ENCODE measurements around the gene GPC4. TPM values are rescaled to one million over a fixed set of nuclear protein-coding genes. Genes with fewer than 3 reads are reported as not detected.

Gene GPC4
- total and polyA plus RNA-seq, 2 donors = 2.6 to 8.4 TPM

DNA sequence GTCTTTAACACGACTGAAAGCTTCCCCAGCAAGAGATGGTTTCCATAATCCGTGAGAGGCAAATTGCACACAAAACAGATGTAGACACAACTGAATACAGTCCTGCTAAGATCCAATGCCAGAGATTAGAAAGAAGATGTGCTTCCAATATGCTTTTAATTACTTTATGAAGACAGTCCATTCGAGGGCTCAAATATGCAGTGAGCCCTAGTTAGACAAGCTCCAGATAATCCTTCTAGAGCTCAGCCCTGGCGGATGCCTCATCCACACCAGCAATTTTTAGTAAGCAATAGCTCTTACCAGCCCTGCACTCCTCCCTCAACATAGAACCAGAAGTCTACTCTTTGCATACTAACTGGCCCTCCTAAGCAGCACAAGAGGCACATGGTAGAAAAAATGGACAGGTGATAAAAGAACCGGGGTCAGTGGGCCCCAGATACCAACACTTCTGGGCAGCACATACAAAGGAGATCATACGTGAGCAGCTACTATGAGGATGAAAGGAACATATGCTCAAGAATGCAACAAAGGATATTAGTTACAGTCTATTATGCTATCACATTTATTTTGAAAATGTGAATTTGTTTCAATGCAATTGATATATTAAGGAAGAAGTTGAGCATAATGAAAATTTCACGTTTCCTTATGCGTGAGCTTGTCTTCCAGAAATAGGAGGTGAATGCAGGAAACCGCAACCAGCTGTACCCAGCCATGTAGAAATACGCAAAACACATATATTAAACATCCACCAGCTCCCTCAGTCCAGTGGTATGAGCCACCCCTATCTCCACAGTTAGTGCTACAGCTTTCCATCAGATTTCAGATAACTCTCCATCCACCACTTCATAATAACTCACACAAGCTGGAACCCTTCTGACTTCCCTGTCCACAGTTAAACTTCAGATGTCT lies 34.3 kb downstream of the GPC4 start:
- Histone ChIP-seq H3K4me1 (ENCODE audit: control insufficient read depth in 2 of 2, insufficient read depth in 2 of 2, low read length in 2 of 2) (no peaks in the 10 kb centered on the region), H3K4me3 (ENCODE audit: low read length in 2 of 2) (no peak overlapping the region), H3K36me3 (ENCODE audit: control insufficient read depth in 2 of 2, insufficient read depth in 2 of 2, low read length in 1 of 2) (no peaks in the 10 kb centered on the region), H3K27me3 (ENCODE audit: control insufficient read depth in 2 of 2, insufficient read depth in 1 of 2, low read length in 1 of 2) (peaks cover 0 to under 1% of the 10 kb centered on the region in 2 donors), H3K27ac (ENCODE audit: low read depth in 1 of 2, low read length in 1 of 2) (no peak overlapping the region), H3K9me3 (ENCODE audit: control insufficient read depth in 2 of 2, insufficient read depth in 1 of 2, low read length in 1 of 2) (no peaks in the 10 kb centered on the region)
- 95% methylated on average over 10 of the region's 10 CpGs for WGBS
- DNase-seq (ENCODE audit: low read depth in 6 of 9, low spot score in 9 of 9) = no peak

DNA sequence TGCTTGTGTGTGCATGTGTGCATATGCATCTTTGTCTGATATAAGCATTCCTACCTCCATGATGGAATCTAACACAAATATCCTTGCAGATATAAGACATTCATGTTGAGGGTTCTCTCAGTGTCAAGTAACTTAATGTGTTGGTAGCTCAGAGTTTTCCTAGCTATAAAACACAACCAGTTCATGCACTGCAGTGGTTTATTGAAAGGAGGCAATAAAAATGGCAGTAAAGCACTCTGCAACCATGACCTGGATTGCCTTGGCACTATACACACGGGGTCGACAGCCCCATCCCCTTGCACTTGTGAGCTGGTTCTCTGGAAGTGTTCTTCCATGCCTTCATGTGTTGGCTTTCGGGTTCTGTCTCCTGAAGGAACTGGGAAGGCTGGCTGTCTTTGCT lies 38.9 kb downstream of the GPC4 start:
- WGBS = 98% methylated on average over 3 of the region's 3 CpGs
- DNase-seq (ENCODE audit: low read depth in 6 of 9, low spot score in 9 of 9) = no peak
- Histone ChIP-seq H3K9me3 (ENCODE audit: control insufficient read depth in 2 of 2, insufficient read depth in 1 of 2, low read length in 1 of 2) (no peaks in the 10 kb centered on the region), H3K27ac (ENCODE audit: low read depth in 1 of 2, low read length in 1 of 2) (no peak overlapping the region), H3K4me3 (ENCODE audit: low read length in 2 of 2) (no peak overlapping the region), H3K4me1 (ENCODE audit: control insufficient read depth in 2 of 2, insufficient read depth in 2 of 2, low read length in 2 of 2) (no peaks in the 10 kb centered on the region), H3K27me3 (ENCODE audit: control insufficient read depth in 2 of 2, insufficient read depth in 1 of 2, low read length in 1 of 2) (peaks cover 0 to 2% of the 10 kb centered on the region in 2 donors), H3K36me3 (ENCODE audit: control insufficient read depth in 2 of 2, insufficient read depth in 2 of 2, low read length in 1 of 2) (no peaks in the 10 kb centered on the region)

DNA sequence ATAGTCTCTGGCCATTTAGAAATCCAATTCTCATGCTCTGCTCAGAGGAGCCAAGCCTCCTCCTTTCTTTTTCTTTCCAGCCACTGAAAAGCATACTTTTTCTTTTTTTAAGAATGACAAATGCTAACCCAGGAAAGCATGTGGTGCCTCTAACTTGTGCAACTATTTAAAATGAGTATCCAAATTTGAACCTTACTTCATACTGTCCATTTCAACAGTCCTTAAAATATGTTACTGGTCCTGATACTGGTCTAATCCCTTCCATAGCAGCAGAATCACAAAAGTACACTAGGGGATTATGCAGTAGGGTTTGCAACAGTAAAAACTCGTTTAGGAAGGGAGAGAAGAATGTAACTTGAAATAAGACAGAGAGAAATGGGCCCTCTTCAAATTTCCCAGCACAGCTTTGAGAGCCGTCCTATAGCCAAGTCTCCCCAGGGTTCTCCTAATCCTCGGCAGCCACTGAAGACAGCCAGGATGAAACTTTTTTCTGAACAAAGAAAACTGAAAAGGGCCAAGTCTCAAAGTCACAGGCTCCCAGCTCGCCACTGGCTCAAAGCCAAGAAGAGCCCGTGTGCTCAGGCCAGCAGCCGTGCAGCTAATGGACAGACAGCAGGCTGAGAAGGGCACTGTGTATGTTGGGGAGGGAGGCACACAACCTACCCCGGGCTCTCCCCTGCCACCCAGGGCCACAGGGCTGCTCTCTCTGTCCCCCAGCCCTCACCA lies 39.5 kb downstream of the GPC4 start:
- DNase-seq (ENCODE audit: low read depth in 6 of 9, low spot score in 9 of 9) = no peak

DNA sequence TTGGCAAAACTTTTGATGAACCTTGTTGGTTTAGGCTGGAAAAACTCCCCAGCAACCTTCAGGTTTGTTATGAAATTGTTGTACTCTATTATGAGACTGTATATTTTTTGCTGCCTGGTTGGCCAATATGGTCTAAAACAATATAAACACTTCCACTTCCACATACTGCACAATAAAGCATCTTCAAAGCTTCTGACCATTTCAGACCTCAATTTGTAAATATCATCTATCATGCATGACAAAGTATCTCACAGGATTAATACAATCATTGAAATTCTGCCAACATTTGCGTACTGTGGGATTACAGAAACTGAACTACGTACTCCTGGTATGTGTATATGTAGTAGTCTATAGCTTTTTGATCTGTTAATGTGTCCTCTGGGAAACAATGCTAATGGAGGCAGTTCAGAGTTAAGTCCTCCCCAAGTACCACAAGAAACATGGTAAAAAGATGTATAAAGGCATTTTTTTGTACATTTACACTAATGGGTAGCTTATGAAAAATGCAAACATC lies 40.4 kb downstream of the GPC4 start:
- WGBS = 93% methylated on average over 2 of the region's 2 CpGs
- Histone ChIP-seq H3K27ac (ENCODE audit: low read depth in 1 of 2, low read length in 1 of 2) (no peak overlapping the region), H3K36me3 (ENCODE audit: control insufficient read depth in 2 of 2, insufficient read depth in 2 of 2, low read length in 1 of 2) (no peaks in the 10 kb centered on the region), H3K4me1 (ENCODE audit: control insufficient read depth in 2 of 2, insufficient read depth in 2 of 2, low read length in 2 of 2) (no peaks in the 10 kb centered on the region), H3K27me3 (ENCODE audit: control insufficient read depth in 2 of 2, insufficient read depth in 1 of 2, low read length in 1 of 2) (peaks cover 0 to 2% of the 10 kb centered on the region in 2 donors), H3K4me3 (ENCODE audit: low read length in 2 of 2) (no peak overlapping the region), H3K9me3 (ENCODE audit: control insufficient read depth in 2 of 2, insufficient read depth in 1 of 2, low read length in 1 of 2) (no peaks in the 10 kb centered on the region)
- no peak for DNase-seq (ENCODE audit: low read depth in 6 of 9, low spot score in 9 of 9)

More for the DNA sequence above, 39.5 kb downstream of the GPC4 start:
- Histone ChIP-seq H3K27me3 (ENCODE audit: control insufficient read depth in 2 of 2, insufficient read depth in 1 of 2, low read length in 1 of 2) (peaks cover 0 to 2% of the 10 kb centered on the region in 2 donors), H3K4me3 (ENCODE audit: low read length in 2 of 2) (no peak overlapping the region), H3K9me3 (ENCODE audit: control insufficient read depth in 2 of 2, insufficient read depth in 1 of 2, low read length in 1 of 2) (no peaks in the 10 kb centered on the region), H3K4me1 (ENCODE audit: control insufficient read depth in 2 of 2, insufficient read depth in 2 of 2, low read length in 2 of 2) (no peaks in the 10 kb centered on the region), H3K27ac (ENCODE audit: low read depth in 1 of 2, low read length in 1 of 2) (no peak overlapping the region), H3K36me3 (ENCODE audit: control insufficient read depth in 2 of 2, insufficient read depth in 2 of 2, low read length in 1 of 2) (no peaks in the 10 kb centered on the region)
- 88% methylated on average over 7 of the region's 7 CpGs for whole genome bisulfite sequencing

DNA sequence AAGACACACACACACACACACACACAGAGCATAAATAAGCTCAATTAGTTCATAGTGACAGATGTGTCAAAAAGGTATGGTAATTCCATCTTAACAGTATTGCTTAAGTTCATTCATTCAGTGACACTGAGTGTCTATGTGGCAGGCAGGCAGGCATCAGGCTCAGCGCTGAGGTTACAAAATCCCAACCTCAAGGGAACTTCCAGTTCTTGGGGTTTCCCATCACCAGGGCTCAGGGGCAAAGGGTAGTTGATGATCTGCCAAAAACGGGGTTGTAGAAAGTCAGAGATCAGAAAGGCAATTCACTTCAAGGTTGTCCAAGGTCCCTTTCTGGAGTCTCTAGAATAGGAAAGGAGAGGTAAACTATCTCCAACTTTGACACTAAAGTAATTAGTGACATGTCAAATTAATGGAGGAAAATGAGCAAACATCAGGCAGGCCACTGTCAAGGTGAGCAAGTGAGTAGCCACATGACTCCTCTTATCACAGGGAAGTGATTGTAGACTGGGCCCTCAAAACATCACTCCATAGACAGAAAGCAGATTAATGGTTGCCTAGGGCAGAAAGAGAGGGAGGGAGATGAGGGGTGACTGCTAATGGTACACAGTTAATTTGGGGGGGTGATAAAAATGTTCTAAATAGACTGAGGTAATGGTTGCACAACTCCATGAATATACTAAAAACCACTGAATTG lies 41.8 kb downstream of the GPC4 start:
- Histone ChIP-seq H3K27ac (ENCODE audit: low read depth in 1 of 2, low read length in 1 of 2) (no peak overlapping the region), H3K4me3 (ENCODE audit: low read length in 2 of 2) (no peak overlapping the region), H3K9me3 (ENCODE audit: control insufficient read depth in 2 of 2, insufficient read depth in 1 of 2, low read length in 1 of 2) (no peaks in the 10 kb centered on the region), H3K36me3 (ENCODE audit: control insufficient read depth in 2 of 2, insufficient read depth in 2 of 2, low read length in 1 of 2) (no peaks in the 10 kb centered on the region), H3K27me3 (ENCODE audit: control insufficient read depth in 2 of 2, insufficient read depth in 1 of 2, low read length in 1 of 2) (peaks cover 0 to 2% of the 10 kb centered on the region in 2 donors), H3K4me1 (ENCODE audit: control insufficient read depth in 2 of 2, insufficient read depth in 2 of 2, low read length in 2 of 2) (no peaks in the 10 kb centered on the region)
- WGBS = 94% methylated on average over 2 of the region's 2 CpGs
- no peak for DNase-seq (ENCODE audit: low read depth in 6 of 9, low spot score in 9 of 9)

DNA sequence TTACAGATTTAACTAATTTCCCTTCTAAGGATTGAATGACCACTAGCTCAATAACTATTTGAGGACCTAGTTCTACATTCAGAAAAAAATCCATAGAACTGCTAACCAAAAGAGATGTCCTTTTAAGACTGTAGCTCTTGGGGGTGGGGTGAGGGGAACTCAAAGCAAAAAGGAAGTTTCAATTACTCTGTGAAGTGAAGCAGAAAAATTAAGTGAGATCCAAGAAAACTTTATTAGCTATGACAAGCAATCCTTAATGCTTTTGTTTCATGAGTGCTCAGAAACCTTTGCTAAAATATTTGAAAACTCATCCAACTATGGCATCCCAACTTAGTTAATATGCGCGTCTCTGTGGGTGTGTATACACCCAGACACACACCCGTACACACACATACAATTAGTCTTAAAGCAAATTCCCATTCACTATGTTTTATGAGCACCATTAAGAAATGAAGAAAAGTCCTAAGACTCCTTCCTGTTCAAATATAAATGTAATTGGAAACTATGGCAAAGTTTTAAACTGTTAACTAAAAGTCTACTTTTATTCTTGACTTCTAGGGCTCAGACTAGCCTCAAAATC lies 44.5 kb downstream of the GPC4 start:
- H3K27ac ChIP-seq (ENCODE audit: low read depth in 1 of 2, low read length in 1 of 2) = no peak overlapping the region
- H3K4me3 ChIP-seq (ENCODE audit: low read length in 2 of 2) = no peak overlapping the region
- H3K27me3 ChIP-seq (ENCODE audit: control insufficient read depth in 2 of 2, insufficient read depth in 1 of 2, low read length in 1 of 2) = no peaks in the 10 kb centered on the region
- H3K9me3 ChIP-seq (ENCODE audit: control insufficient read depth in 2 of 2, insufficient read depth in 1 of 2, low read length in 1 of 2) = no peaks in the 10 kb centered on the region
- H3K4me1 ChIP-seq (ENCODE audit: control insufficient read depth in 2 of 2, insufficient read depth in 2 of 2, low read length in 2 of 2) = no peaks in the 10 kb centered on the region
- H3K36me3 ChIP-seq (ENCODE audit: control insufficient read depth in 2 of 2, insufficient read depth in 2 of 2, low read length in 1 of 2) = no peaks in the 10 kb centered on the region
- no peak for DNase-seq (ENCODE audit: low read depth in 6 of 9, low spot score in 9 of 9)
- WGBS = 93% methylated on average over 3 of the region's 3 CpGs

DNA sequence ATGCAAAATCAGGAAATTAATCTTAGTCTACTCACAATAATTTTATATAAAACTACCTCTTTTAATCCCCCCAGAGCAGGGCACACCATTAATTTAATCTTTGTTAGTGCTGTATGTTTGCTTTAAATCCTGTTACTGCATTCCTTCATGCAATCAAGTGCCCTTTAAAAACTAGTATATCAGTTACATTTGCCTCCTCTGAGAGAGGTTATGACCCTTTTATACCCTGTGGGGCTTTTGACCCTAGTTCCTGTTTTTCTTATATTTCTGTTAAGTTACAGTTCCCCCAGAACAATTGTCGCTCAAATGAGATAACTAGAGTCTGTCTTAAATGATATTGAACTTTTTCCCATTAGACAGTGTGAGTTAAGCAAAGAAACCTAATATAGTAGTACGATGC lies 46.2 kb downstream of the GPC4 start:
- no peak overlapping the region for H3K4me3 ChIP-seq (ENCODE audit: low read length in 2 of 2)
- no peaks in the 10 kb centered on the region for H3K27me3 ChIP-seq (ENCODE audit: control insufficient read depth in 2 of 2, insufficient read depth in 1 of 2, low read length in 1 of 2)
- no peaks in the 10 kb centered on the region for H3K36me3 ChIP-seq (ENCODE audit: control insufficient read depth in 2 of 2, insufficient read depth in 2 of 2, low read length in 1 of 2)
- 88% methylated on average over 2 of the region's 2 CpGs for WGBS
- no peak for DNase-seq (ENCODE audit: low read depth in 6 of 9, low spot score in 9 of 9)
- no peaks in the 10 kb centered on the region for H3K4me1 ChIP-seq (ENCODE audit: control insufficient read depth in 2 of 2, insufficient read depth in 2 of 2, low read length in 2 of 2)
- no peaks in the 10 kb centered on the region for H3K9me3 ChIP-seq (ENCODE audit: control insufficient read depth in 2 of 2, insufficient read depth in 1 of 2, low read length in 1 of 2)
- no peak overlapping the region for H3K27ac ChIP-seq (ENCODE audit: low read depth in 1 of 2, low read length in 1 of 2)

DNA sequence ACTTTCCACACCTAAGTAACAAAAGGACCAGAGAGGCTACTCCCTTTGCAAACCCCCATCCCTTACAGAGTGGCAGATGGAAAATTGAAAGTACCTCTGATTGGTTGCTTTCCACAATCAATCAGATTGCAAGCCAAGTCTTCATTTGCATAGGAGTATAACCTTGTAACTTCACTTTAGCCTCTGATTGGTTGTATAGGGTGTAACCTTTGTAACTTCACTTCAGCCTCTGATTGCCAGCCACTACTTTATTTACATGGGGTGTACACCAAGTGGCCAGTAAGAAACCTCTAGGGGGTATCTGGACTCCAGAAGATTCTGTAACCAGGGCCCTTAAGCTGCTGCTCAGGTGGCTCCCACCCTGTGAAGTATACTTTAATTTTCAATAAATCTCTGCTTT lies 48.6 kb downstream of the GPC4 start:
- no peaks in the 10 kb centered on the region for H3K9me3 ChIP-seq (ENCODE audit: control insufficient read depth in 2 of 2, insufficient read depth in 1 of 2, low read length in 1 of 2)
- no peaks in the 10 kb centered on the region for H3K27me3 ChIP-seq (ENCODE audit: control insufficient read depth in 2 of 2, insufficient read depth in 1 of 2, low read length in 1 of 2)
- no peaks in the 10 kb centered on the region for H3K4me1 ChIP-seq (ENCODE audit: control insufficient read depth in 2 of 2, insufficient read depth in 2 of 2, low read length in 2 of 2)
- no peak overlapping the region for H3K27ac ChIP-seq (ENCODE audit: low read depth in 1 of 2, low read length in 1 of 2)
- no peak overlapping the region for H3K4me3 ChIP-seq (ENCODE audit: low read length in 2 of 2)
- no peaks in the 10 kb centered on the region for H3K36me3 ChIP-seq (ENCODE audit: control insufficient read depth in 2 of 2, insufficient read depth in 2 of 2, low read length in 1 of 2)
- DNase-seq (ENCODE audit: low read depth in 6 of 9, low spot score in 9 of 9) = no peak

Measured in thymus (tissue), 11 donors.